22Rv1 (cell line): Measurements from ENCODE around the gene TM2D3.

Experiments
- H3K27ac ChIP-seq: fragments of 450-650 bp; 2 replicates; pipeline ENCODE4 v1.5.1; 2017
- ZFX ChIP-seq: fragments of 450-650 bp; IDR thresholded peaks from 2 replicates; pipeline ENCODE4 v1.6.1; 2017; ENCODE audit warnings: antibody characterized with exemption, borderline replicate concordance
- TF ChIP-seq, protein P1 (sequence below): fragments of 450-650 bp; IDR thresholded peaks from 2 replicates; pipeline ENCODE4 v1.5.1; 2017; ENCODE audit warnings: mild to moderate bottlenecking

The TM2D3 gene

GRCh38 chr15:101654171-101654570 lies 2.0 kb upstream of the TM2D3 start:
- H3K27ac ChIP-seq: no peak overlapping the region
- no peak for TF ChIP-seq ZFX

- TF ChIP-seq ZFX: no peak
- TF ChIP-seq, protein P1, sequence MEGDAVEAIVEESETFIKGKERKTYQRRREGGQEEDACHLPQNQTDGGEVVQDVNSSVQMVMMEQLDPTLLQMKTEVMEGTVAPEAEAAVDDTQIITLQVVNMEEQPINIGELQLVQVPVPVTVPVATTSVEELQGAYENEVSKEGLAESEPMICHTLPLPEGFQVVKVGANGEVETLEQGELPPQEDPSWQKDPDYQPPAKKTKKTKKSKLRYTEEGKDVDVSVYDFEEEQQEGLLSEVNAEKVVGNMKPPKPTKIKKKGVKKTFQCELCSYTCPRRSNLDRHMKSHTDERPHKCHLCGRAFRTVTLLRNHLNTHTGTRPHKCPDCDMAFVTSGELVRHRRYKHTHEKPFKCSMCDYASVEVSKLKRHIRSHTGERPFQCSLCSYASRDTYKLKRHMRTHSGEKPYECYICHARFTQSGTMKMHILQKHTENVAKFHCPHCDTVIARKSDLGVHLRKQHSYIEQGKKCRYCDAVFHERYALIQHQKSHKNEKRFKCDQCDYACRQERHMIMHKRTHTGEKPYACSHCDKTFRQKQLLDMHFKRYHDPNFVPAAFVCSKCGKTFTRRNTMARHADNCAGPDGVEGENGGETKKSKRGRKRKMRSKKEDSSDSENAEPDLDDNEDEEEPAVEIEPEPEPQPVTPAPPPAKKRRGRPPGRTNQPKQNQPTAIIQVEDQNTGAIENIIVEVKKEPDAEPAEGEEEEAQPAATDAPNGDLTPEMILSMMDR: no peak
- peak overlapping the region; percentile 87 for H3K27ac ChIP-seq
These were observed 727 bp upstream of the TM2D3 start for GRCh38 chr15:101652786-101653430.

GRCh38 chr15:101651554-101652097 lies 555 bp downstream of the TM2D3 start:
- no peak for TF ChIP-seq ZFX
- TF ChIP-seq, protein P1: no peak
- peak overlapping the region; percentile 87 for H3K27ac ChIP-seq

- H3K27ac ChIP-seq: no peak overlapping the region
- TF ChIP-seq ZFX: no peak
- TF ChIP-seq, protein P1: no peak
These were observed 2.0 kb downstream of the TM2D3 start for GRCh38 chr15:101650145-101650544.

DNA sequence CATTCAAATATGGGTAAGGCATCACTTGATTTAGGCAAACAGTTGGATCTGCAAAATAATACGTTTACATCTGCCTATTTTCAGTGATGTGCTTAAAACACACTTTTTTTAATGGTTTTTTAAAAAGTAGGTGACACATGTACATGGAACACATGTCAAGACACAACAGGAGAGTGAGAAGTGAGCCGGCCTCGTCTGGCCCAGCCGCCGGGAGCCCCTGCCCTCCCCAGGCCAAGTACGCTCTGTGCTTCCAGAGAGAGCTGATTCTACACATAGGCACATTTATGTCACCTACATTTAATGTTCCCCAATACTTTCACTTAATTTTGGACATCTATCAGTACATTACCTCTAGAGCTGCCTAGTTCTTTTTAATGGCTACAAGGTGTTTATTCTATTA lies 3.8 kb downstream of the TM2D3 start:
- no peak for TF ChIP-seq ZFX
- TF ChIP-seq, protein P1: no peak
- H3K27ac ChIP-seq: no peak overlapping the region

- no peak for TF ChIP-seq ZFX
- TF ChIP-seq, protein P1: no peak
These were observed 4.9 kb downstream of the TM2D3 start for GRCh38 chr15:101647251-101647650.

GRCh38 chr15:101646672-101647071 lies 5.5 kb downstream of the TM2D3 start:
- no peak overlapping the region for H3K27ac ChIP-seq
- no peak for TF ChIP-seq ZFX
- TF ChIP-seq, protein P1: no peak

More at GRCh38 chr15:101647251-101647650, 4.9 kb downstream of the TM2D3 start:
- H3K27ac ChIP-seq: no peak overlapping the region

GRCh38 chr15:101642361-101642760 lies 9.8 kb downstream of the TM2D3 start:
- H3K27ac ChIP-seq: no peak overlapping the region
- no peak for TF ChIP-seq ZFX
- TF ChIP-seq, protein P1: no peak
